CD4-positive, alpha-beta T cell treated with Interleukin-12 subunit alpha and Interleukin-12 subunit beta, for 1 hour (primary cell): ENCODE data around the gene EAF1.
"Not testable (repeated sequence)": the region's sequence is repeated elsewhere in the genome, so short reads cannot be mapped to it uniquely, and the experiment has no call there.

Experiments
- DNase-seq: peaks from one replicate; pipeline ENCODE4 v3.0.0-alpha.2; 2020

The EAF1 gene

DNA sequence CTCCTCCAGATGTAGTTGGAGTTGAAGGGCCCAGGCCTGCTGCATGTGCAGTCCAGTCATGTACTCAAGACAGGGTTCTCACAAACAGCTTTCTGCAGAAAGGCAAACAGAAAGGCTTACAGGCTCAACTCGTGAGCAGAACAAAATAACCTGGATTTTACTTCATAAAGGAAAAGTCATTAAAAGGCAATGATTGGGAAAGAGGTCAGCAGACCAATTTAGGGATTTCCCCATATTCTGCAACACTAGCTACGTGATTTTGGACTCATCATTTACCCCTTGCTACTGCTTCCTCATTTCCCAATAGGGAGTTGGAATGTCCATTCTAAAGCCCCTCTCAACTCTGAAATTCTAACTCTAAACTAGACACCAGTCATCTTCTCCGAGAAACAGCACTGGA lies 18.2 kb upstream of the EAF1 start:
- DNase-seq = no peak

DNA sequence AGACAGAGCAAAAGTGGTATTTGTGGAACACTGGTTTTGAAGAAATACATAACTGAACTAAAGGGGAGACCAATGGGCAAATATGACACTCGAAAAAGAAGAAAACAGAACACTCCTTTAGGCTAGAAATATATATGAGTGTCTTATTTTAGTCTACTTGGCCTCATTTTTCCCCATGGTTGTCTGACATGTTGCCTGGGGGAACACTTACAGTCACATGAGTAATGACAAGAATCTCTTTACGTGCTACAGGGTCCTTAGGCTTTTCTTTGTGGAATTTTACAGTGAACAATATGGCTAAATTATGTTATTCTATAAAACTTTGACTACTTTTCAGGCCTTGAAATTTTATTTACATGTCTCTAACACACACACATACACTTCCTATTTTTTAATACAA lies 17.6 kb upstream of the EAF1 start:
- no peak for DNase-seq

DNA sequence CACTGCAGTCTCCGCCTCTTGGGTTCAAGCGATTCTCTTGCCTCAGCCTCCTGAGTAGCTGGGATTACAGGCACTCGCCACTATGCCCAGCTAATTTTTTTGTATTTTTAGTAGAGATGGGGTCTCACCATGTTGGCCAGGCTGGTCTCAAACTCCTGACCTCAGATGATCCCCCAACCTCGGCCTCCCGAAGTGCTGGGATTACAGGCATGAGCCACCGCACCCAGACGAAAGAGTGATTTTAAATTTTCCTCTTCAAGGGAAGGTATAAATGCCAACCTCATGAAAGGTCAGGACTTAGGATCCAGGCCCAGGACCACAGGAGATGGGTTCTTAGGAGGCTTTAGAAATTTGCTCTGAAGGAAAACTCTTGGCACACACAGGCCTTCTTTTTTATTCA lies 16.4 kb upstream of the EAF1 start:
- not testable (repeated sequence) for DNase-seq

DNA sequence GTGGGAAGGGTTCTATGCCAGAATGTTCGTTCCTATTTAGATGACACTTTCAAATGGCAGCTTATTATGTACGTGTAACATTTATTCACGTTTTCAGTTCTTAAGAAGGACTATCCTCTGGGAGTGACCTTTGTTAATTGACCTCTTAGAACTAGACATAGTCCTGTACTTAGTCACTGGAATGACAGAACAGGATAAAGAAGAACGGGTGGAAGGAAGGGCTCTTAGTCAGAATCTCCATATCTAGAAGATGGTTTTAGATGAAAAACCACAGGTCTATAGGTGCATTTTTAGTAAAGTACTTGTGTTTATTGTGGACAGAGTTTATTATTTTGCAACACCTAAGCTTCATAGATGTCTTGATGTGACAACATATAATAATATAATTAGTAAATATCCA lies 6.5 kb upstream of the EAF1 start:
- DNase-seq = no peak

DNA sequence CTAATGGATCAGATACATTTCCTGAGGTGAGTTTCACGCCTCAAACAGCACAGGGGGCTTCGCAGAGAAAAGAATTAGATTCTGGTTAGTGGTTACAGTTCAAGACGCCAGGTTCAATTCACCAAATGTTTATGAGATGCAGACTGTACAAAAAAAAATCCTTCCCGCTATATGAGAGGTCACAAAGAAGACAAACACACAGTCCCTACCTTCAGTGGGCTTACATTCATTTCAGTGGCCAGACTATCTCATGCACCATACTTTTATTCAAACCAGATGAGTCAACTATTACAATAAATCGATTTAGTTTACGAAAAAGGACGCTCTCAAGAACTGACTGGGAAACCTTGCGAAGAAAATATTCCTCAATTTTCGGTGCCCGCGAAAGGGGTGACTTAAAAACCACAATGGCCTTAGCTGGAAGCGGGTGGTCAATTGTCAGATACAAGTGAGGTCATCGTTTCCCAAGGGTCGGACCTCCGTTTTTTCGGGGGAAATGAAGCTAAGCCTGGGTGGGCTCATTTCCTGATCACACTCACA lies 749 bp upstream of the EAF1 start:
- no peak for DNase-seq

DNA sequence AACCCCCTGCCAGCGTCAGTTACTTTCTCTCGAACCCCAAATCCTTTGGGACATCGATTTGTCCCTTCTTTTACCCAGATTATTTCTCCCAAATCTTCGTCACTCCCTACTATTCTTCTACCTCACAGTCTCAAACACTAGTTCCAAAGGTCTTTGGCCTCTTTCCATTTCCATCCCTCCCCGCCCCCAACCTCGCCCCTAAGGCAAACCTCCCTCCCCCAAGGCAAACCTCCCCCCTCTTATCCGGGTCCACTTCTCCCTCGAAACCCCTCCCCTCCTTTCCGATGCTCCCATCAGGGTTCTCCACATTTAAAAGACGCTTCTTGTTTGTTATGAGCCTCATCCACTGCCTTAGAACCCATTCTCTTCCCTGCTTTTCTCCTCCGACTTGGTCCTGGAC lies 583 bp downstream of the EAF1 start:
- no peak for DNase-seq

DNA sequence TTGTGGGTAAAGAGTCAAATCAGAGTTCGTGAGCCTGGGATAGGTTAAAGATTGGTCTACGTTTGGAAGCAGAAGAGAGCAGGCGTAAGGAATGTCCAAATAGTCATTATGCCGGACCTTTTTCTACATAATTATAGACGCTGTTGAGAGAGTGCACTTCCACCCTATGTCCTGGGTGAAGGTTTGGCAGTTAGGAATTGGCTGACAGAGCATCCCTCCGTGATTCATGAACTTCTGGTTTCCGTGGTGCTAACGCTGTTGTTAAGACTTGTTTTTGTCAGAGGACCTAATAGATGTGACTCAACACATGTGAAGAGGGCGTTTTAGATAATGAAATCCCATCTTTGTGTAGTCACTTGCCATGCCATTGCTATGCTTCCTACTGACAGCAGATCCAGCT lies 1.1 kb downstream of the EAF1 start:
- DNase-seq = peak; percentile 34

DNA sequence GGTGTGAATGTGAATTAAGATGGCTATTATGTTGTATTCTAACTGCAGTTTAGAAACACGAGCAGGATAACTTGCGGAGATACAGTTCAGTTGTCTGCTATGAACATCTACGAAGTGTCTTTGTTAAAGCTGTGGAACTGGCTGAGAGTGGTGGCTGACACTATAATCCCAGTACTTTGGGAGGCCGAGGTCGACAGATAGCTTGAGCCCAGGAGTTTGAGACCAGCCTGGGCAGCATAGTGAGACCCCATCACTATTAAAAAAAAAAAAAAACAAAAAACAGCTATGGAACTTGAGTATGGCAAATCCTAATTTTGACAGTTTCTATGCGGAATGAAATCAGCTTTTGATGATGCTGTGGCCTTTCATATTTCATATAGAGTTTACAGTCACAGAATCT lies 1.7 kb downstream of the EAF1 start:
- no peak for DNase-seq

DNA sequence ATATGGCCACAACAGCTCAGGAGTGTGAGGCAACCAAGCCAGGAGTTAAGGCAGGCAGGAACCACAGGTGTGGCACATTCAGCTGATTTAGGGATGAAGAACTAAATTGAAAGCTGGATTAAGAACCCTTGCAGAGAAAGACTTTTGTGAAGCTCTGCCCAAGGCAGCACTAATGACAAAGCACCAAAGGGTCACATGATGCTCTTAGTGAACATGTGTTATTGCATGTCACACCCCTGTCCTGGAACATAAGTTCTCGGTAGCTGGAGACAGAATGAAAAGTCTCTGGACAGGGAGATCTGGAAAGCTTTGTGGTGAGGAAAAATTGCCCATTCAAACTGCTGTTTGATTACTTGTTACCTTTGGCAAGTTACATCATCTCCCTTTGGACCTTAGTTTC lies 3.2 kb downstream of the EAF1 start:
- no peak for DNase-seq

DNA sequence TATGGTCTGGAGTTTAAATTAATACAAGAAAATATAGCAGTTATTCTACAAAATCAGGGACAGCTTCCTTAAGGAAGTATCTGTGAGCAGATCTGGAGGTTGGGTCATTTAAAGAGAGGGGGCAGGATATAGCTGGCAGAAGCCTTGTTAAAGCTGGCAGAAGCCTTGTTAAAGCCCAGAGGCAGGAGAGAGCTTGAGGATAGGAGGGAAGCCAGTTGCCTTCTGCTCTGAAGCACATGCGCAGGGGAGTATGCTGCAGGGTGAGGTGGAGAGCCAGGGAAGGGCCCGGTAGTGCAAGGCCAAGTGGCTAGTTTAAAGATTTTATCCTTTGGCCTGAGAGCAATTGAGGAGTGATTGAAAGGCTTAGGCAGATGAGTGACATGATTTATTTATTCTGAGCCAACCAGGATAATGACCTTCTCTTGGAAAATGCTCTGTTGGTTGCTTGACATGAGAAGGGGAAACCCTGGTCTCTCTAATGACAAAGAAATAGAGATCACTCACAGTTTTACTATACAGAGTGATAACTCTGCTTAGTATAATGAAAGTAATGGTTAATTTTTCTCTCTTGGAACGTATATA lies 3.9 kb downstream of the EAF1 start:
- no peak for DNase-seq

DNA sequence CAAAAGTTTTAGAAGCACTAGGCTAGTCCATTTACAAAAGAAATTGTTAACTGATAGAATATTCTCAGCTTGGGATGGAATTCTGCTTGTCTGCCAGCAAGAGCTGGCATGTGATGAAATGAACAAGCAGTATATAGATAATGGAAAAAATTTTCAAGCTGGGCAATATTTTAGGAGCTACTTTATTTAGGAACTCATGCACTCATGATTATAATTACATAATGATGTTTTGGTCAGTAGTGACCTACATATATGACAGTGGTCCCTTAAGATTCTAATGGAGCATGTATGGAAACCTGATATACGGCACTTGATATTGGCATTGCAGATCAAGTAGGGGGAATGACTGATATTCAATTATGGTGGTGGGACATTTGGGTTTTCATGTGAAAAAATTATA lies 6.1 kb downstream of the EAF1 start:
- DNase-seq = no peak

DNA sequence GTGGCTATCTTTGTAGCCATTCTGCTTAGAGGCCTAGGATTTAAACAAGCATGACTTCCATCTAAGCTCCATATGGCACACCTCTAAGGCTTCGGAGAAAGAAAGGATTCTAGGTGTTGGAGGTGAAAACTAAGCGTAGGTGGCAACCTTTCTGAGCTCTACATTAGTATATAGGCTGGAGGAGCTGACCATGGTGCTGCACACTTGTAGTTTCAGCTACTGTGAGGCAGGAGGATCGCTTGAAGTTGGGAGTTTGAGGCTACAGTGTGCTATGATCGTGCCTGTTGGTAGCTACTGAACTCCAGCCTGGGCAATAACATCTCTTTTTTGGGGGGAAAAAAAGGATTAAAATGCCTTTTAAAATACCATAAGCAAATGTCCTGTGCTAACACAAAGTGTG lies 7.4 kb downstream of the EAF1 start:
- DNase-seq = no peak

DNA sequence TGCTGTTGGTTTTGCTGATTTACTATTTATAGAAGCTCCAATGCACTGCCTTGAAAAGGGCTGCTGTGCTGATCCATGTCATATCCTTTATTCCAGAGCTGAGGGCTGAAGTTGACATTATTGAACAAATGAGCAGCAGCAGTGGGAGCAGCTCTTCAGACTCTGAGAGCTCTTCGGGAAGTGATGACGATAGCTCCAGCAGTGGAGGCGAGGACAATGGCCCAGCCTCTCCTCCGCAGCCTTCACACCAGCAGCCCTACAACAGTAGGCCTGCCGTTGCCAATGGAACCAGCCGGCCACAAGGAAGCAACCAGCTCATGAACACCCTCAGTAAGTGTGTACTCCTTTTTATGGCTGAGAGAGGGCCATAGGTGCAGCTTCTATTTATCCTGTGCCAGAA lies 8.8 kb downstream of the EAF1 start:
- DNase-seq = no peak

DNA sequence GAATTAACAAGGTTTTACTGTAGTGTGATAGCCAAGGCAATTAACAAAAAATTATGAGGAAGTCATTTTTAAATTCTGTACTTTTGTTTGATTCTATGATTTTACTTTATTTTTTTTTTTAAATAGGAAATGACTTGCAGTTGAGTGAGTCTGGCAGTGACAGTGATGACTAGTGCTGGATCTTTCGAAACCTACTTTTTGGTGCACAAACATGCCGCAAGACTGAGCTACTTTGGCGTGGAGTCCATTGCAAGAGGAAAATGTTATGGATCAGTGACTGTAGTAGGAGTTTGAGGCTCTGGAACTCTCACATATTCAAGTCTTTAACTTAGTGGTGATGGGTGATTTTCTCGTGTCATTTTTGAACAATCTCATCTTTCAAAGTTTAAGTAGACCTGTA lies 11.6 kb downstream of the EAF1 start:
- no peak for DNase-seq

DNA sequence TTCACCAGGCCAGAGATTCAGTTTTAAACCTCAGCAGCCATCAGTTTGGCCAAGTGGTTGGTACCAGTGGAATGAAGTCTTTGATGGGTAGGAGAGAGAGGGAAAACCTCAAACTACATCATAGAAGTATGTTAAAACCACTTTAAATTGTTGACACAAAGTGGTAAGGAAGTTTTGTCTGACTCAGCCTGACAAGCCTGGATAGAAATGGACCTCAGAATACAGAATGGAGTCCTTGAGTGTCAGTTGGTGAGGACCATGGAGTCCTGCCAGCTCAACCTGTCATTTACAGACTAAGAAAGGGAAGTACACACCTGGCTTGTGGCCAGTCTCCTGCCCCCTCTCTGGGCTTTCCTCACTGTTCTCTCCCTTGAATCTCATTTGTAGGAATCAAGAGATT lies 12.1 kb downstream of the EAF1 start:
- no peak for DNase-seq

DNA sequence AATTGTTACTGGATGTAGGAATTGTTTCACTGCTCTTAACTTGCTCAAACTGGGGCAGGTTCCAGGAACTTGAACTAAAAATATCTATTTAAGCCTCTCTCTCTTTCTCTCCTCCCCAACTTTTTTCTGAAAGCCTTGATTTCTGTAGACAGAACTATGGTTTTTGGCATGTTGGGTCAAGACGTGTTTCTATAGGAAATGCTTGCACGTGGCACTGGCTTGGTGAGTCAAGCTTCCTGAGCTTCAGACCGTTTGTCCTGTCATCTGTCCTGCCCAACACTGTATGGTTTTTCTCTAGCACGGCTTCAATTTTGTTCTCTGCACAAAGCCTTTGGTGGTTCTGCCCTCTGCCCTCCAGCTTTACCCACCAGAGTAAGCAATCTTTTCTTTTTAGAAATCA lies 13.5 kb downstream of the EAF1 start:
- no peak for DNase-seq

DNA sequence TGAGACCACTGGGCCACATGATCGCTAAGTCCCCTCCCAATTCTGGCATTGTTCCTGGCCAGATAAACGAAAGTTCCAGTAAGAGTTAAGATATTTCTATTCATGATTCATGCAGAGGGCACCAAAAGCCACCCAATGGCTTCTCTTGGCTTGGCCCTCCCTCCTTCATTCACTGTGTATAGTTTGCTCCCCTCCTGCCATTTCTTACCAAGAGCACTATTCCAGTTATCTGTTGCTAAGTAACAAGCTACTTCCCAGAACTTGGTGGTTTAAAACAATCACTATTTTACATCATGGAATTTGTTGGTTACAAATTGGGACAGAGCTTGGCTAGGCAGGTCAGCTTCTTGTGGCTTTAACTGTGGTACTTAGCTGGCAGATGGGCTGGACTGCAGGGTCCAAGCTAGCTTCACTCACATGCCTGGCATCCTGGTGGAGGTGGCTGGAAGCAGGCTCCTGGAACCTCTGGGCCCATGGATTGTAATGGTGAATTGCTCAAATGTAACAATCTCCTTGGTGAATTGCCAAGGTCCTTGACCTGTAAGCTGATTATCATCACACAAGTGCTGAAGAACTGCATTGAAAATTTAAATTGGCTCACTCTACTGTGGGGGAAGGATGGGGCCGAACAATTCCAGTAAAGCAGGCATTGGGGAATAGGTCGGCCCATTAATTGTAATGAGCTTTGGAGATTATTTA lies 16.6 kb downstream of the EAF1 start:
- DNase-seq = no peak

DNA sequence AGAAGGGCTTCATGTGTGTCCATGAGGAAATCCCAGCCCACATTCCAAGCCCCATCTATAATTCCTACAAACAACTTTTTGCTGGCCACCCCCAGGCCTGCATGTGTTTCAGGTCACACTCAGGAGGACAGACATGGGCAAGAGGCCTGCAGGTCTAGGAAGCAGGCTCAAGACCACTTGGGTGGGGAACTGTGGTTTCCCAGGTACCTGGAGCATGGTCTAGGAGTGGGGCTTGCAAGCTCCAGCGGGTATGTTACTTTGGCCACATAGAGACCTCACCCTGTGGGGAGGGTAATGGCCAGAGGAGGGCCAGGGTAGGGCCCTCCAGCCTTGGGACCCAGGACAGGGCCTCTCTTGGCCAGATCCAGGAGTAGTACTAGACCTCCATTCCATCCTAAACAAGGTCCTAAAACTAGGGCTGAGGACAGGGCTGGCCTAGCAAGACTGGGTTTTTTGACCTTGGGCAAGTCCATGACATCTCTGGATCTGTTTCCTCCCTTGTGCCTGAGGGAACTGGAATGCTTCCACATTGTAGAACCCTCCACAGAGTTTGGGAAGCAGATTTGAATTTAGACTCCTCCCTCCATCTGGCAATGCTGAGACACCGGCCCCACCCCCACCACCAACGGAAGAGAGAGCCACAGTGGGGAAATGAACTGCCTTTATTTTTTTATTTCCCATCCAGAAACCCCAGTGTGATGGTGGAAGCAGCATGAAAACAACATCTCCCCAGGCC lies 22.3 kb downstream of the EAF1 start:
- DNase-seq = no peak

DNA sequence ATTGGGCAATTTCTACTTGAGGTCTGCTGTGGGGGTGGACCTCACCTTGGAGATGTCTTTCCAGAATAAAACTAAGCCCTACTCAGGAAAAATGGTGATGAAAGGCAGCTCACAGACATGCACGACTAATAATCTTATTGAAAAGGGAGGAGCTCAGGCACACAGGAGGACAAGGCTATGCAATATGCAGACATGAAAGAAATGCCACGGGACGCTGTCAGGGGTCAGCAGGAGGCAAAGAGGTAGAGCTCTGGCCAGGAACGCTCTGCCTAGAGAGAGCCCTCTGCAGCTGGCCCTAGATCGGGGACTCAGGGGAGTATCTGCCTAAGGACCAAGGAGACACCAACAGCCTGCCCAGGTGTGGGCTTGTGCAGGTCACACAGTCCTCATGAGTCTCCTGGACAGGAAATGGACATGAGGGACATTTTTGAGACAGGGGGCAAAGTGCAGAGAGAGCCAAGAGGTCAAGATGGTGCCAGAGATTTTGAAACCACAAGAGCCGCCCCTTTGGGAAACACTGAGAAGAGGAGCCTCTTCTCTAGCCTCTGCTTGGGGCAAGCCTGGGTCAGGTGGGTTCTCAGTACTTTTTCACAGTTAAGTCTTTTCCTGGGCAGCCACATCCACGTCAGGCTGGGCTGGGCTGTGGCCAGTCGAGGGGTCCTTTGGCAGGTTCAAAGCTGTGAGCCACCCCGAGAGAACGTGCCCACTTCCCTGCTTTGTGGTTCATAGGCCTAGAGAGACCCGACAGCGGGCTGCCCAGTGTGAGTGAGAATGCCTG lies 23.2 kb downstream of the EAF1 start:
- DNase-seq = no peak

DNA sequence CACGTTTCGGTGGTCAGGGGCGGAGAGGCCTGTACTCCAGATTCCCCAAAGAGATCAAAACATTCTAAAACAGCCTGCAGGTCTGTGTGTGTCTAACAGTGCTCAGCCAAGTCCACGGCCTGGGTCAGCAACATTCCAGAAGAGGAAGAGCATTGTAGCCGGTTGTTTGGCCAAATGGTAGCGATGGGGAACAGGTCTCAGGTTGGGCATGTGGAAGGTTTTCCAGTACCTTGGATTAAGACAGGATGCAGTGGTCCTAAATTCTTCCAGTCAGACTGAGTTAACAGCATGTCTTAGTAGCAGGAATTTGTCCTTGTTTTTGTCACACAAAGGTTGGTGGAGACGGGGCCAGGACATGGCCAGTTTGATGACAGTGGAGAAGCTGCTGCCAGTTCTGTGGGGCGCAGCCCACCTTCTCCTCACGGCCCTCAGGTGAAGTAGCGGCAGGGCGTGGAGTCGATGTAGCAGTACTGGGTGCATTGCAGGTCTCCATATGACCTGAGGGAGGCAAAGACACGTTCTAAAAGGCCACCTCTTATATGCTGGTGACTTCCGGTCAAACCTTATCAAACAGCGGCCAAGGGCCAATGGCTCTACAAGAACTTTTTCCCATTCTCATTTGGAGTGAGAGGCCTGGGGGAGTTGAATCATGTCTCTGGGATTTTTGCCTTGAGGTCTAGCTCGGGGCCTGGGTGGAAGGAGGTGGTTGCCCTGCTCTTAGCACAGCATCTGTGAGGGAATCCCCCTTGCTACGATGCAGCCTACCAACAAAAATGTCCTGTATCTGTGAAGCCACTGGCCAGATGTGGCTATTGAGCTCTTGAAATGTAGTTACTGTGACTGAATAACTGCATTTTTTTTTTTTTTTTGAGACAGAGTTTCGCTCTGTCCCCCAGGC lies 24.1 kb downstream of the EAF1 start:
- no peak for DNase-seq

DNA sequence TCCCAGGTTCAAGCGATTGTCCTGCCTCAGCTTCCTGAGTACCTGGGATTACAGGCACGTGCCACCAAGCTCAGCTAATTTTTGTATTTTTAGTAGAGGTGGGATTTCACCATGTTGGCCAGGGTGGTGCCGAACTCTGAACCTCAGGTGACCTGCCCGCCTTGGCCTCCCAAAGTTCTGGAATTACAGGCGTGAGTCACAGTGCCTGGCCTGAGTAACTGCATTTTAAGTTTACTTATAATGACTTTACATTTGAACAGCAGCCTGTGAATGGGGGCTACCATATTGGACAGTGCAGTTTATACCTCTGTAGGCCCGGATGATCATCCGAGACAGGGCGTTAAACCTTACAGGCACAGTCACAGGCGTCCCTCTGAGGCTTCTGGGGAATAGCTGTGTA lies 24.8 kb downstream of the EAF1 start:
- no peak for DNase-seq

DNA sequence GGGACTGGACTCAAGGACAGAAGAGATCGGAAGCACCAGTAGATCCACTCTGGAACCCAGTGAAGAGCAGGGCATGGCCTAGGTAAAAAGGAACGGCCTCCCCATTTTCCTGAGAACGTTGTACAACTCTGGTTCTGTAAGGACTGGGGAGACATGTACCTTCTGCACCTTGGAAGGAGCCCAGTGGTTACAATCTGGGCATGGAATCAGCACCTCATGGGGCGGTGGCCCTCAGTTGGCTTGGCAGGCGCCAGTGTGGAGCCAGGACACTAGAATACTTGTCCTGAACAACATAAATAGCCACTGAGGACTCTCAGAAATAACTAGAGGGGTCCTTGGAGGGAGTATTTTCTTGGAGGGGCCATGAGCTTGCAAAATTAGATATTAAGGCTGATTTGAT lies 25.6 kb downstream of the EAF1 start:
- DNase-seq = no peak
